Skeletal muscle tissue (tissue), 4 donors: Measurements from ENCODE around the gene FXYD2. TPM values are rescaled to one million over a fixed set of nuclear protein-coding genes. Genes with fewer than 3 reads are reported as not detected.

Experiments
- H3K27ac ChIP-seq: one replicate; pipeline ENCODE4 v1.7.0; 2013; ENCODE audit warnings: mild to moderate bottlenecking, low read depth, low read length, inconsistent platforms
- H3K27me3 ChIP-seq, 3 donors: one replicate each; pipeline ENCODE4 v1.7.0; 2013; ENCODE audit warnings: low read length in 3 of 3; ENCODE audit not compliant: control insufficient read depth in 3 of 3, insufficient read depth in 3 of 3
- H3K36me3 ChIP-seq, 3 donors: one replicate each; pipeline ENCODE4 v1.7.0; 2013; ENCODE audit warnings: low read length in 3 of 3; ENCODE audit not compliant: control insufficient read depth in 3 of 3, insufficient read depth in 3 of 3
- H3K4me1 ChIP-seq, 3 donors: one replicate each; pipeline ENCODE4 v1.7.0; 2013; ENCODE audit warnings: low read length in 3 of 3, mild to moderate bottlenecking in 3 of 3; ENCODE audit not compliant: control insufficient read depth in 3 of 3, insufficient read depth in 3 of 3
- H3K4me3 ChIP-seq, 3 donors: one replicate each; pipeline ENCODE4 v1.7.0; 2013; ENCODE audit warnings: low read length in 3 of 3
- H3K9ac ChIP-seq, 3 donors: one replicate each; pipeline ENCODE4 v1.7.0; 2013; ENCODE audit warnings: low read length in 3 of 3, mild to moderate bottlenecking in 3 of 3, moderate library complexity in 2 of 3, low read depth in 1 of 3
- H3K9me3 ChIP-seq, 3 donors: one replicate each; pipeline ENCODE4 v1.7.0; 2013; ENCODE audit warnings: low read length in 3 of 3; ENCODE audit not compliant: control insufficient read depth in 3 of 3
- total RNA-seq: library from RNA; depleted of rRNA; stranded (reverse); fragments of >200 nt; gene quantifications from one replicate; pipeline ENCODE4 v1.2.3, GENCODE V29; 2014
- donor health status: Osteomylitis.

Gene FXYD2
- total RNA-seq, 1 donor from 2014 or later: 1.0 TPM

- no peaks in the 10 kb centered on the region for H3K27me3 ChIP-seq
- peaks cover 14 to 30% (median 27%) of the 10 kb centered on the region in 3 donors for H3K4me1 ChIP-seq
- no peak overlapping the region for H3K4me3 ChIP-seq
- H3K36me3 ChIP-seq: no peaks in the 10 kb centered on the region
- no peak overlapping the region for H3K9ac ChIP-seq
- H3K9me3 ChIP-seq: no peaks in the 10 kb centered on the region
- H3K27ac ChIP-seq: no peak overlapping the region
Measured at GRCh38 chr11:117830674-117831351, 6.3 kb upstream of the FXYD2 start.

- peaks cover 16 to 37% (median 31%) of the 10 kb centered on the region in 3 donors for H3K4me1 ChIP-seq
- H3K9me3 ChIP-seq: no peaks in the 10 kb centered on the region
- no peak overlapping the region for H3K27ac ChIP-seq
- no peaks in the 10 kb centered on the region for H3K36me3 ChIP-seq
- H3K4me3 ChIP-seq: no peak overlapping the region
- H3K27me3 ChIP-seq: no peaks in the 10 kb centered on the region
- H3K9ac ChIP-seq: no peak overlapping the region
Measured at GRCh38 chr11:117830072-117830471, 5.5 kb upstream of the FXYD2 start.

GRCh38 chr11:117829369-117829725 is 4.8 kb upstream of the FXYD2 start:
- no peaks in the 10 kb centered on the region for H3K9me3 ChIP-seq

GRCh38 chr11:117828611-117829368 is 4.2 kb upstream of the FXYD2 start:
- Histone ChIP-seq H3K9ac (peak overlapping the region in 1 of 3 donors; percentile 16), H3K36me3 (no peaks in the 10 kb centered on the region), H3K9me3 (no peaks in the 10 kb centered on the region), H3K27me3 (no peaks in the 10 kb centered on the region), H3K4me3 (no peak overlapping the region), H3K4me1 (peaks cover 19 to 45% (median 36%) of the 10 kb centered on the region in 3 donors), H3K27ac (no peak overlapping the region)

More at GRCh38 chr11:117829369-117829725, 4.8 kb upstream of the FXYD2 start:
- no peak overlapping the region for H3K4me3 ChIP-seq
- H3K27ac ChIP-seq: no peak overlapping the region
- no peak overlapping the region for H3K9ac ChIP-seq
- peaks cover 20 to 44% (median 36%) of the 10 kb centered on the region in 3 donors for H3K4me1 ChIP-seq
- no peaks in the 10 kb centered on the region for H3K36me3 ChIP-seq
- no peaks in the 10 kb centered on the region for H3K27me3 ChIP-seq

GRCh38 chr11:117827521-117828511 is 3.3 kb upstream of the FXYD2 start:
- Histone ChIP-seq H3K27me3 (no peaks in the 10 kb centered on the region), H3K27ac (no peak overlapping the region), H3K36me3 (no peaks in the 10 kb centered on the region), H3K9ac (no peak overlapping the region), H3K4me3 (no peak overlapping the region), H3K4me1 (peaks cover 16 to 41% (median 34%) of the 10 kb centered on the region in 3 donors), H3K9me3 (no peaks in the 10 kb centered on the region)

- H3K27ac ChIP-seq: no peak overlapping the region
- peaks cover 16 to 37% (median 33%) of the 10 kb centered on the region in 3 donors for H3K4me1 ChIP-seq
- no peaks in the 10 kb centered on the region for H3K9me3 ChIP-seq
- H3K4me3 ChIP-seq: no peak overlapping the region
- H3K9ac ChIP-seq: no peak overlapping the region
- H3K27me3 ChIP-seq: no peaks in the 10 kb centered on the region
- no peaks in the 10 kb centered on the region for H3K36me3 ChIP-seq
Measured at GRCh38 chr11:117826832-117827231, 2.3 kb upstream of the FXYD2 start.

GRCh38 chr11:117826190-117826570 is 1.6 kb upstream of the FXYD2 start:
- no peak overlapping the region for H3K9ac ChIP-seq
- H3K4me3 ChIP-seq: no peak overlapping the region
- H3K27me3 ChIP-seq: no peaks in the 10 kb centered on the region
- H3K9me3 ChIP-seq: no peaks in the 10 kb centered on the region
- H3K4me1 ChIP-seq: peaks cover 16 to 34% (median 31%) of the 10 kb centered on the region in 3 donors
- no peaks in the 10 kb centered on the region for H3K36me3 ChIP-seq
- no peak overlapping the region for H3K27ac ChIP-seq

- H3K9me3 ChIP-seq: no peaks in the 10 kb centered on the region
- H3K4me3 ChIP-seq: no peak overlapping the region
- H3K27ac ChIP-seq: no peak overlapping the region
- H3K36me3 ChIP-seq: no peaks in the 10 kb centered on the region
- no peaks in the 10 kb centered on the region for H3K27me3 ChIP-seq
- no peak overlapping the region for H3K9ac ChIP-seq
- peaks cover 16 to 34% (median 28%) of the 10 kb centered on the region in 3 donors for H3K4me1 ChIP-seq
Measured at GRCh38 chr11:117825538-117826189, 1.1 kb upstream of the FXYD2 start.

GRCh38 chr11:117823946-117824420 is 561 bp downstream of the FXYD2 start:
- Histone ChIP-seq H3K9ac (peak overlapping the region in 2 of 3 donors; percentile 33 to 62), H3K9me3 (no peaks in the 10 kb centered on the region), H3K36me3 (no peaks in the 10 kb centered on the region), H3K27ac (peak overlapping the region; percentile 73), H3K4me1 (peaks cover 19 to 32% (median 27%) of the 10 kb centered on the region in 3 donors), H3K4me3 (no peak overlapping the region), H3K27me3 (no peaks in the 10 kb centered on the region)
